LNCAP (cell line): ENCODE results near the gene RPEL1.

Experiments
- TF ChIP-seq, protein P1 (sequence below): fragments of 450-650 bp; IDR thresholded peaks from 2 replicates; pipeline ENCODE4 v1.5.1; 2017; ENCODE audit warnings: mild to moderate bottlenecking

Gene RPEL1

DNA sequence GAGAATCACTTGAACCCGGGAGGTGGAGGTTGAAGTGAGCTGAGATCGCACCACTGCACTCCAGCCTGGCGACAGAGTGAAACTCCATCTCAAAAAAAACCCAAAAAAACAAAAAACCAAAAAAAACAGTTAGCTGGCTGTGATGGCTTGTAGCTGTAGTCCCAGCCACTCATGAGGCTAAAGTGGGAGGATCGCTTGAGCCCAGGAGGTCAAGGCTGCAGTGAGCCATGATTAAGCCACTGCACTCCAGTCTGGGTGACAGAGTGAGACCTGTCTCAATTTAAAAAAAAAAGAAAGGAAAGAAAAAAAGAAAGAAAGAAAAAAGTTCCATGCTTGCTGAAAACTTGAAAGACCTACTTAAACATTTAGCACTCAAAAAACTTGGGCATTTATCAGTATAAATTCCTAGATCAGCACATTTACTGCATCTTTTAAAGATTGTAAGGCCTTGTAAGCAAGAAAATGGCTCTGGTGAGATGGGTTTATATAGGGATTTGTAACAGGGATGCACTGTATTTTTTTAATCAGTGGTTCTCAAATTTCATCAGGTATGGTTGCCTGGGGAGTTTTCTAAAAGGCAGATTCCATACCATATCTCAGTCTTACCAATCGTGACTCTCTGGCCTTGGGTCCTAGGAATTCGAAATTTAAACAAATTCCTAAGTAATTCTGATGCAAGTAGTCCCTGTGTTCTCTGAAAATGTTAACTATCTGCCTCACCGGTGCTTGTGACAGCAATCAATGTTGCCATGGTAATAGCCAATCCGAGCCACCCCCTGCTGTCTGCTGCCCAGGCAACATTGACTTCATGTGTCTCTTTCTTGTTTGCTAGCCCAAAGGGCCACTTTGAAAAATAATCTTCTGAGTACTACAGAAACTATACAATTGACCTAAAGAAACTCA, 41.1 kb upstream of the RPEL1 start:
- TF ChIP-seq, protein P1, sequence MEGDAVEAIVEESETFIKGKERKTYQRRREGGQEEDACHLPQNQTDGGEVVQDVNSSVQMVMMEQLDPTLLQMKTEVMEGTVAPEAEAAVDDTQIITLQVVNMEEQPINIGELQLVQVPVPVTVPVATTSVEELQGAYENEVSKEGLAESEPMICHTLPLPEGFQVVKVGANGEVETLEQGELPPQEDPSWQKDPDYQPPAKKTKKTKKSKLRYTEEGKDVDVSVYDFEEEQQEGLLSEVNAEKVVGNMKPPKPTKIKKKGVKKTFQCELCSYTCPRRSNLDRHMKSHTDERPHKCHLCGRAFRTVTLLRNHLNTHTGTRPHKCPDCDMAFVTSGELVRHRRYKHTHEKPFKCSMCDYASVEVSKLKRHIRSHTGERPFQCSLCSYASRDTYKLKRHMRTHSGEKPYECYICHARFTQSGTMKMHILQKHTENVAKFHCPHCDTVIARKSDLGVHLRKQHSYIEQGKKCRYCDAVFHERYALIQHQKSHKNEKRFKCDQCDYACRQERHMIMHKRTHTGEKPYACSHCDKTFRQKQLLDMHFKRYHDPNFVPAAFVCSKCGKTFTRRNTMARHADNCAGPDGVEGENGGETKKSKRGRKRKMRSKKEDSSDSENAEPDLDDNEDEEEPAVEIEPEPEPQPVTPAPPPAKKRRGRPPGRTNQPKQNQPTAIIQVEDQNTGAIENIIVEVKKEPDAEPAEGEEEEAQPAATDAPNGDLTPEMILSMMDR, result no peak

DNA sequence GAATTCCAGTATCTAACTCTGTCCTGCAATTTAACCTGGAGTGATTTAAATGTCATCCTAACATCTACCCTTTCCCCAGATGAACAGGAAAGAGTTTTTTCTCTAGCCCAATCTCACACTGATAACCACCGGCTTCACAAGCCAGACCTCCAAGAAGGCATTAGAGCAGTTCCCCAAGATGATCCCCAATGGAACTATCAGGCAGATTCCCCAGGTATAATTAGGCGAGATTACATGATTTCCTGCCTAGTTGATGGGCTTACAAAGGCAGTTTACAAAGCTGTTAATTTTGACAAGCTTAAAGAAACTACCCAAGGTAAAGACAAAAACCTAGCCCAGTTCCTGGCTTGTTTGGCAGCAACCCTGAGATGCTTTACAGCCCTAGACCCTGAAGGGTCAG, 38.5 kb upstream of the RPEL1 start:
- TF ChIP-seq, protein P1, result no peak

DNA sequence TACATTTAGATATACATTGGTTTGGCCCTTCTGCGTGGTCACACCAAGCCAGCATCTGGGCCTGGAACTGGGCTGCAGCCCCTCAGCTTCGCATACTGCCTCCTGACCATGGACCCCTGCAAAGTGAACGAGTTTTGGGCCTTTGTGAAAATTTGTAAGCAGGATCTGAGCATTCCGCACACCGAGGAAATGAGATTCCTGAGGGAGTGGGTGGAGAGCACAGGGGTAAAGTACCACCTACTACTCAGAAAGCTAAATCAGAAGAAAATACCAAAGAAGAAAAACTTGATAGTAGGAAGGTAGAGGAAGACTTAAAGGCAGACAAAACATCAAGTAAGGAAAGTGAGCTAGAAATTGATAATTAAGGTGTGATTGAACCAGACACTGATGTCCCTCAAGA, 30.1 kb upstream of the RPEL1 start:
- TF ChIP-seq, protein P1, result no peak

DNA sequence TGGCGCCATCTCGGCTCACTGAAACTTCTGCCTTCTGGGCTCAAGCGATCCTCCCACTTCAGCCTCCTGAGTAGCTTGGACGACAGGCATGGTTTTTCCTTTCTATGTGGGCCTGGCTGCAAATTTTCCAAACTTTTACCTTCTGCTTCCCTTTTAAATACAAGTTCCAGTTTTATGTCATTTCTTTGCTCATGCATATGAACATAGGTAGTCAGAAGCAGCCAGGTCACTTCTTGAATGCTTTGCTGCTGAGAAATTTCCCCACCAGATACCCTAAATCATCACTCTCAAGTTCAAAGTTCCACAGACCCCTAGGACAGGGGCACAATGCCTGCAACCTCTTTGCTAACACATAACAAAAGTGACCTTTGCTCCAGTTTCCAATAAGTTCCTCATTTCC, 21.6 kb upstream of the RPEL1 start:
- TF ChIP-seq, protein P1, result no peak

DNA sequence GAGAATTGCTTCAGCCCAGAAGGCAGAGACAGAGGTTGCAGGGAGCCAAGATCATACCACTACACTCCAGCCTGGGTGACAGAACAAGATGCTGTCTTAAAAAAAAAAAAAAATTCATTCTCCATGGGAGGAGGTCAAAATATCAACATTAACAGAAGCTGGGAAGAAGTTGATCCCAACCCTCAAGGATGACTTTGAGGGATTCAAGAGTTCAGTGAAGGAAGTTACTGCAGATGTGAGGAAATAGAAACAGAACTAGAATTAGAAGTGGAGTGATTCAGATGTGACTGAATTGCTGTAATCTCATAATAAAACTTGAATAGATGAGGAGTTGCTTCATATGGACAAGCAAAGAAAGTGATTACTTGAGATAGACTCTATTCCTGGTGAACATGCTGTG, 19.7 kb upstream of the RPEL1 start:
- TF ChIP-seq, protein P1, result no peak

DNA sequence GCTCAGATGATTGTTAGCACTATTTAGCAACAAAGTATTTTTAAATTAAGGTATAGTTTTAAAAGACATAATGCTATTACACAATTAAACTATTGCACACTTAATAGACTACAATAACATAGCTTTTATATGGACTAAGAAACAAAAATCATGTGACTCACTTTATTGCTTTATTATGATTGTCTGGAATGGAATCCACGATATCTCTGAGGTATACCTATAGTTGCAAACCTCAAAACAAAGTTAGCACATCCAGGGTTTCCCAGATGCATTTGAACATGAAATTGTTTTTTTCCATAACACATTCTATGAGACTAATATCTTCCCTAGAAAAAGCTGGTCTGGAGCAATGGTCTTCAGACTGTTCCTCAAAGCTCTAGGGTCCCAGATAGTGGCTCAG, 18.3 kb upstream of the RPEL1 start:
- TF ChIP-seq, protein P1, result no peak

DNA sequence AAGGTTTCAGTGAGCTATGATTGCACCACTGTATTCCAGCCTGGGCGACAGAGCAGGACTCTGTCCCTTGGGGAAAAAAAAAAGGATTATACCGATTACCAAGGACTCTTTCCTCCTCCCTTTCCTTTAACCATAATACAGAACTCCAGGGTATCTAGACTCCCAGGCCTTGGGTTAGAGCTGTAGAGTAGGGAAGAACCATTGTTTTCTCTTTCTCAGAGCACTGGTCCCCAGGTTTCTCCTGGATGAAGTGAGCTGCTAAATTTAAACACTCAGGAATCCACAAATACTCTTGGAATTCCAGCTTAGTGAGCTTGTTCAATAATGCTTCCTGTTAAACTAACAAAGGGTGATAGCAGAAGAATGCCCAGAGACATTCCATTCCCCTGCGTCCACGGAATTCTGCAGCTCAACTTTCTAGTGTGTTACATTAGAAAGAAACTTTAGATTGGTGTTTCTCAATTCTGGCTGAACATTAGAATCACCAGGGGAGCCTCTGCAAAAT, 14.6 kb upstream of the RPEL1 start:
- TF ChIP-seq, protein P1, result no peak
